G401 (cell line): ENCODE measurements around the gene JAKMIP1. TPM values are rescaled to one million over a fixed set of nuclear protein-coding genes. Genes with fewer than 3 reads are reported as not detected.

Source experiments
- DNase-seq: peaks from one replicate; pipeline ENCODE4 v3.0.0-alpha.2; 2015; ENCODE audit warnings: low spot score
- in situ Hi-C: cut with HindIII; loops from 2 replicates; pipeline ENCODE4 v1.10.0; 2016; ENCODE audit warnings: low sequenced_read_pairs, mixed read lengths
- total RNA-seq: library from RNA; depleted of rRNA; stranded (reverse); fragments of >200 nt; shearing (Covaris generic); gene quantifications from 2 replicates; pipeline ENCODE4 v1.2.3, GENCODE V29; 2014

Gene JAKMIP1
- total RNA-seq, 1 experiment from 2014 or later: not detected

GRCh38 chr4:6041800-6042199 lies 158.5 kb downstream of the JAKMIP1 start:
- DNase-seq: no peak
- in situ Hi-C loops: no loop called here

- no peak for DNase-seq
- in situ Hi-C loops: no loop called here
These were observed 161.6 kb downstream of the JAKMIP1 start for GRCh38 chr4:6038711-6039110.

GRCh38 chr4:6035786-6036185 lies 164.6 kb downstream of the JAKMIP1 start:
- in situ Hi-C loops: no loop called here
- no peak for DNase-seq

- DNase-seq: no peak
These were observed 167.0 kb downstream of the JAKMIP1 start for GRCh38 chr4:6033381-6033780.

GRCh38 chr4:6032249-6033244 lies 167.8 kb downstream of the JAKMIP1 start:
- peak; percentile 27 for DNase-seq
- in situ Hi-C loops: no loop called here

More at GRCh38 chr4:6033381-6033780, 167.0 kb downstream of the JAKMIP1 start:
- in situ Hi-C loops: no loop called here

GRCh38 chr4:6031846-6032245 lies 168.5 kb downstream of the JAKMIP1 start:
- in situ Hi-C loops: no loop called here

GRCh38 chr4:6030679-6031078 lies 169.7 kb downstream of the JAKMIP1 start:
- in situ Hi-C loops: no loop called here
- no peak for DNase-seq

More at GRCh38 chr4:6031846-6032245, 168.5 kb downstream of the JAKMIP1 start:
- no peak for DNase-seq

GRCh38 chr4:6029254-6029653 lies 171.1 kb downstream of the JAKMIP1 start:
- no peak for DNase-seq

GRCh38 chr4:6028168-6028567 lies 172.2 kb downstream of the JAKMIP1 start:
- in situ Hi-C loops: no loop called here
- DNase-seq: no peak

More at GRCh38 chr4:6029254-6029653, 171.1 kb downstream of the JAKMIP1 start:
- in situ Hi-C loops: no loop called here

GRCh38 chr4:6027392-6027791 lies 173.0 kb downstream of the JAKMIP1 start:
- in situ Hi-C loops: no loop called here
- DNase-seq: peak; percentile 90

GRCh38 chr4:6024313-6024960 lies 175.9 kb downstream of the JAKMIP1 start:
- DNase-seq: peak; percentile 60
- in situ Hi-C loops: no loop called here

GRCh38 chr4:6023731-6024130 lies 176.6 kb downstream of the JAKMIP1 start:
- no peak for DNase-seq
- in situ Hi-C loops: no loop called here

GRCh38 chr4:6022607-6023288 lies 177.6 kb downstream of the JAKMIP1 start:
- in situ Hi-C loops: no loop called here
- no peak for DNase-seq

GRCh38 chr4:6021831-6022606 lies 178.3 kb downstream of the JAKMIP1 start:
- no peak for DNase-seq
- in situ Hi-C loops: no loop called here

GRCh38 chr4:6020613-6021012 lies 179.7 kb downstream of the JAKMIP1 start:
- in situ Hi-C loops: no loop called here
- no peak for DNase-seq

GRCh38 chr4:6019316-6020263 lies 180.8 kb downstream of the JAKMIP1 start:
- peak; percentile 87 for DNase-seq
- in situ Hi-C loops: no loop called here

GRCh38 chr4:6018331-6018730 lies 182.0 kb downstream of the JAKMIP1 start, which contains the start of gene C4orf50:
C4orf50 (minus strand) TSS chr4:6018431.
- in situ Hi-C loops: no loop called here
- DNase-seq: no peak

GRCh38 chr4:6017800-6018199 lies 182.5 kb downstream of the JAKMIP1 start:
- in situ Hi-C loops: no loop called here
- no peak for DNase-seq
